H9 (cell line): Measurements from ENCODE around the gene MADCAM1. TPM values are rescaled to one million over a fixed set of nuclear protein-coding genes. Genes with fewer than 3 reads are reported as not detected.

Experiments
- DNase-seq: peaks from one replicate; pipeline ENCODE4 v3.0.0-alpha.2; 2017
- H2AFZ ChIP-seq: one replicate; pipeline ENCODE4 v1.6.1; 2013; ENCODE audit warnings: mild to moderate bottlenecking, low read length, control low read depth, moderate library complexity
- H2AK5ac ChIP-seq: 2 replicates; pipeline ENCODE4 v1.6.1; 2013; ENCODE audit warnings: low read length, control low read depth, mixed read lengths; ENCODE audit not compliant: insufficient read length
- H2BK120ac ChIP-seq: one replicate; pipeline ENCODE4 v1.6.1; 2013; ENCODE audit warnings: low read depth, mild to moderate bottlenecking, low read length, control low read depth, inconsistent platforms; ENCODE audit not compliant: poor library complexity, severe bottlenecking
- H2BK12ac ChIP-seq: 2 replicates; pipeline ENCODE4 v1.6.1; 2013; ENCODE audit warnings: low read length, control low read depth, mixed read lengths, low read depth; ENCODE audit not compliant: insufficient read length
- H2BK15ac ChIP-seq: 2 replicates; pipeline ENCODE4 v1.6.1; 2013; ENCODE audit warnings: low read depth, low read length, control low read depth
- H2BK20ac ChIP-seq: one replicate; pipeline ENCODE4 v1.6.1; 2013; ENCODE audit warnings: low read depth, mild to moderate bottlenecking, low read length, control low read depth, inconsistent platforms; ENCODE audit not compliant: poor library complexity, severe bottlenecking
- H2BK5ac ChIP-seq: 2 replicates; pipeline ENCODE4 v1.6.1; 2013; ENCODE audit warnings: low read length, control low read depth, mixed read lengths; ENCODE audit not compliant: insufficient read length
- H3K14ac ChIP-seq: 2 replicates; pipeline ENCODE4 v1.6.1; 2013; ENCODE audit warnings: low read length, control low read depth; ENCODE audit not compliant: insufficient read depth
- H3K18ac ChIP-seq: 2 replicates; pipeline ENCODE4 v1.6.1; 2013; ENCODE audit warnings: low read depth, mild to moderate bottlenecking, mixed read lengths, low read length, control low read depth; ENCODE audit not compliant: insufficient read length
- H3K23ac ChIP-seq: 2 replicates; pipeline ENCODE4 v1.6.1; 2013; ENCODE audit warnings: low read length, control low read depth, mixed read lengths, low read depth; ENCODE audit not compliant: insufficient read length
- H3K23me2 ChIP-seq: 2 replicates; pipeline ENCODE4 v1.6.1; 2013; ENCODE audit warnings: low read depth, mild to moderate bottlenecking, mixed read lengths, low read length, control low read depth; ENCODE audit not compliant: insufficient read length, poor library complexity, severe bottlenecking
- H3K27ac ChIP-seq: 2 replicates; pipeline ENCODE4 v1.5.1; 2013; ENCODE audit warnings: low read length, control low read depth, mixed read lengths, low read depth; ENCODE audit not compliant: insufficient read length
- H3K27me3 ChIP-seq: 2 replicates; pipeline ENCODE4 v1.6.1; 2013; ENCODE audit warnings: low read length, control low read depth, inconsistent platforms; ENCODE audit not compliant: insufficient read depth
- H3K4ac ChIP-seq: 2 replicates; pipeline ENCODE4 v1.6.1; 2013; ENCODE audit warnings: low read depth, mild to moderate bottlenecking, control low read depth, inconsistent platforms, low read length, moderate library complexity
- H3K4me1 ChIP-seq: 2 replicates; pipeline ENCODE4 v1.6.1; 2013; ENCODE audit warnings: low read length, control low read depth, inconsistent platforms; ENCODE audit not compliant: insufficient read depth
- H3K4me2 ChIP-seq: 2 replicates; pipeline ENCODE4 v1.6.1; 2013; ENCODE audit warnings: low read length, control low read depth, mixed read lengths; ENCODE audit not compliant: insufficient read length, insufficient read depth
- H3K56ac ChIP-seq: 2 replicates; pipeline ENCODE4 v1.6.1; 2013; ENCODE audit warnings: low read depth, mild to moderate bottlenecking, mixed read lengths, low read length, control low read depth; ENCODE audit not compliant: insufficient read length
- H3K79me1 ChIP-seq: 2 replicates; pipeline ENCODE4 v1.6.1; 2013; ENCODE audit warnings: low read depth, mild to moderate bottlenecking, moderate library complexity, low read length, control low read depth, inconsistent platforms; ENCODE audit not compliant: insufficient read depth, poor library complexity, severe bottlenecking
- H3K79me2 ChIP-seq: 2 replicates; pipeline ENCODE4 v1.6.1; 2013; ENCODE audit warnings: low read length, control low read depth, inconsistent platforms; ENCODE audit not compliant: insufficient read depth
- H3K9ac ChIP-seq: 2 replicates; pipeline ENCODE4 v1.6.1; 2013; ENCODE audit warnings: low read length, control low read depth, mixed read lengths; ENCODE audit not compliant: insufficient read length; ENCODE audit errors: extremely low read depth
- H3K9me3 ChIP-seq: one replicate; pipeline ENCODE4 v1.6.1; 2013; ENCODE audit warnings: low read depth, low read length, inconsistent platforms; ENCODE audit not compliant: control insufficient read depth
- H3T11ph ChIP-seq: one replicate; pipeline ENCODE4 v1.6.1; 2013; ENCODE audit warnings: mild to moderate bottlenecking, low read length, control low read depth, inconsistent platforms
- H4K20me1 ChIP-seq: one replicate; pipeline ENCODE4 v1.6.1; 2013; ENCODE audit not compliant: control insufficient read depth, insufficient read length, insufficient read depth
- H4K5ac ChIP-seq: 2 replicates; pipeline ENCODE4 v1.6.1; 2013; ENCODE audit warnings: low read depth, mild to moderate bottlenecking, mixed read lengths, low read length, control low read depth; ENCODE audit not compliant: insufficient read length
- H4K8ac ChIP-seq: replicated peaks from 2 replicates; pipeline ENCODE4 v1.6.1; 2013; ENCODE audit warnings: low read length, control low read depth, mixed read lengths, low read depth; ENCODE audit not compliant: insufficient read length
- H4K91ac ChIP-seq: 2 replicates; pipeline ENCODE4 v1.6.1; 2013; ENCODE audit warnings: low read depth, mild to moderate bottlenecking, moderate library complexity, mixed read lengths, low read length, control low read depth; ENCODE audit not compliant: insufficient read length
- H3K27ac Mint-ChIP-seq, 3 experiments: 2 replicates in 2 of 3; 3 replicates in 1 of 3; pipeline ENCODE4 v1.8.0; 2020 to 2021; ENCODE audit warnings: mixed read lengths in 3 of 3, mild to moderate bottlenecking in 1 of 3, moderate library complexity in 1 of 3
- H3K27me3 Mint-ChIP-seq: 2 replicates; pipeline ENCODE4 v1.8.0; 2021; ENCODE audit warnings: low read depth, mild to moderate bottlenecking, moderate library complexity, mixed read lengths
- H3K36me3 Mint-ChIP-seq, 3 experiments: 2 replicates in 2 of 3; 3 replicates in 1 of 3; pipeline ENCODE4 v1.8.0; 2020 to 2021; ENCODE audit warnings: low read depth in 3 of 3, mixed read lengths in 3 of 3; ENCODE audit not compliant: insufficient read depth in 1 of 3
- H3K4me1 Mint-ChIP-seq, 2 experiments: 2 replicates each; pipeline ENCODE4 v1.8.0; 2020; ENCODE audit warnings: mixed read lengths in 2 of 2
- H3K4me3 Mint-ChIP-seq, 2 experiments: 2 replicates in 1 of 2; 3 replicates in 1 of 2; pipeline ENCODE4 v1.8.0; 2020 to 2021; ENCODE audit warnings: mild to moderate bottlenecking in 2 of 2, mixed read lengths in 2 of 2, moderate library complexity in 1 of 2
- H3K9me3 Mint-ChIP-seq, 2 experiments: 2 replicates in 1 of 2; 3 replicates in 1 of 2; pipeline ENCODE4 v1.8.0; 2020; ENCODE audit warnings: mild to moderate bottlenecking in 2 of 2, mixed read lengths in 2 of 2, moderate library complexity in 1 of 2
- WGBS: extraction: QIAGEN DNeasy Blood & Tissue Kit; methylation state at CpG from one replicate; pipeline ENCODE4 v1.1.7; 2013; ENCODE audit warnings: missing lambda C conversion rate, low lambda C conversion rate, mixed read lengths; ENCODE audit not compliant: insufficient read length; ENCODE audit errors: extremely low coverage; 5-methylcytosine and 5-hydroxymethylcytosine counted together
- total RNA-seq: library from RNA; stranded (reverse); gene quantifications from 2 replicates; pipeline ENCODE4 v1.2.1, GENCODE V29; 2021
- TF ChIP-seq, protein P1 (sequence below): fragments of 200-600 bp; sonication (generic); conservative IDR thresholded peaks from 3 replicates; pipeline ENCODE4 v1.8.0; 2021; ENCODE audit warnings: antibody characterized with exemption, mild to moderate bottlenecking

The MADCAM1 gene
- total RNA-seq, 1 experiment from 2014 or later, result 1.2 TPM

DNA sequence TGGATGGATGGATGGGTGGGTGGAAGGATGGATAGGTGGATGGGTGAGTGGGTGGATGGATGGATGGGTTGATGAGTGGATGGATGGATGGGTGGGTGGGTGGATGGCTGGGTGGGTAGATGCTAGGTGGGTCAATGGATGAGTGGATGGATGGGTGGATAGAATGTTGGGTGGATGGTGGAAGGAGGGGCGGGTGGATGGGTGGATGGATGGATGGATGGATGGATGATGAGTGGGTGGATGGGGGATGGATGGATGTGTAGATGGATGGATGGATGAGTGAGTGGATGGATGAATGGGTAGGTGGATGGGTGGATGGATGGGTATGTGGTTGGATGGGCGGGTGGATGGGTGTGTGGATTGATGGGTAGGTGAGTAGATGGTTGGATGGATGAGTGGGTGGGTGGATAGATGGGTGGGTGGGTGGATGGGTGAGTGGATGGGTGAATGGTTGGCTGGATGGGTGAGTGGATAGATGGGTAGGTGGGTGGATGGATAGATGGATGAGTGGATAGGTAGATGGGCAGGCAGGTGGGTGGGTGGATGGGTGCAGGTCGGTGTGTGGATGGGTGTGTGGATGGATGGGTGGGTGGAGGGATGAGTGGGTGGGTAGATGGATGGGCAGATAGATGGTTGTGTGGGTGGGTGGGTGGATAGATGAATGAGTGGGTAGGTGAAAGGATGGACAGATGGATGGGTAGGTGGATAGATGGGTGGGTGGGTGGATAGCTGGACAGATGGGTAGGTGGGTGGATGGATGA, 31.1 kb upstream of the MADCAM1 start:
- Histone ChIP-seq H3K4ac (no peak overlapping the region), H2BK20ac (no peak overlapping the region), H2BK15ac (no peak overlapping the region), H4K91ac (no peak overlapping the region), H3K79me1 (no peaks in the 10 kb centered on the region), H2BK5ac (no peak overlapping the region), H3K23ac (no peak overlapping the region), H4K5ac (no peak overlapping the region), H3K27me3 (no peaks in the 10 kb centered on the region; the same call in 1 of the 2 replicates), H4K8ac (no peak overlapping the region), H2BK120ac (no peak overlapping the region), H3K9ac (no peak overlapping the region), H3K9me3 (no peaks in the 10 kb centered on the region), H4K20me1 (no peaks in the 10 kb centered on the region), H3K14ac (no peak overlapping the region), H3T11ph (no peak overlapping the region), H3K79me2 (no peaks in the 10 kb centered on the region), H2AFZ (no peak overlapping the region), H3K56ac (no peak overlapping the region), H3K4me2 (no peak overlapping the region), H2AK5ac (no peak overlapping the region), H3K18ac (no peak overlapping the region), H3K4me1 (no peaks in the 10 kb centered on the region), H3K23me2 (peaks cover 7% of the 10 kb centered on the region), H3K27ac (no peak overlapping the region), H2BK12ac (no peak overlapping the region)
- Mint-ChIP-seq H3K27me3 (peaks cover 38% of the 10 kb centered on the region), H3K4me1 (0 out of 4 replicates have a peak, but pooled peaks cover 0 to 2% of the 10 kb centered on the region in 2 experiments), H3K4me3 (no peak overlapping the region), H3K9me3 (peaks cover 0 to 10% of the 10 kb centered on the region in 2 experiments; a peak in 2 of 5 replicates), H3K27ac (no peak overlapping the region), H3K36me3 (no peaks in the 10 kb centered on the region)
- DNase-seq, result no peak
- TF ChIP-seq, protein P1, sequence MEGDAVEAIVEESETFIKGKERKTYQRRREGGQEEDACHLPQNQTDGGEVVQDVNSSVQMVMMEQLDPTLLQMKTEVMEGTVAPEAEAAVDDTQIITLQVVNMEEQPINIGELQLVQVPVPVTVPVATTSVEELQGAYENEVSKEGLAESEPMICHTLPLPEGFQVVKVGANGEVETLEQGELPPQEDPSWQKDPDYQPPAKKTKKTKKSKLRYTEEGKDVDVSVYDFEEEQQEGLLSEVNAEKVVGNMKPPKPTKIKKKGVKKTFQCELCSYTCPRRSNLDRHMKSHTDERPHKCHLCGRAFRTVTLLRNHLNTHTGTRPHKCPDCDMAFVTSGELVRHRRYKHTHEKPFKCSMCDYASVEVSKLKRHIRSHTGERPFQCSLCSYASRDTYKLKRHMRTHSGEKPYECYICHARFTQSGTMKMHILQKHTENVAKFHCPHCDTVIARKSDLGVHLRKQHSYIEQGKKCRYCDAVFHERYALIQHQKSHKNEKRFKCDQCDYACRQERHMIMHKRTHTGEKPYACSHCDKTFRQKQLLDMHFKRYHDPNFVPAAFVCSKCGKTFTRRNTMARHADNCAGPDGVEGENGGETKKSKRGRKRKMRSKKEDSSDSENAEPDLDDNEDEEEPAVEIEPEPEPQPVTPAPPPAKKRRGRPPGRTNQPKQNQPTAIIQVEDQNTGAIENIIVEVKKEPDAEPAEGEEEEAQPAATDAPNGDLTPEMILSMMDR, result no peak
- WGBS, result 100% methylated on average over 2 of the region's 3 CpGs
